ENCODE results near the gene VPS39.

Gene VPS39

DNA sequence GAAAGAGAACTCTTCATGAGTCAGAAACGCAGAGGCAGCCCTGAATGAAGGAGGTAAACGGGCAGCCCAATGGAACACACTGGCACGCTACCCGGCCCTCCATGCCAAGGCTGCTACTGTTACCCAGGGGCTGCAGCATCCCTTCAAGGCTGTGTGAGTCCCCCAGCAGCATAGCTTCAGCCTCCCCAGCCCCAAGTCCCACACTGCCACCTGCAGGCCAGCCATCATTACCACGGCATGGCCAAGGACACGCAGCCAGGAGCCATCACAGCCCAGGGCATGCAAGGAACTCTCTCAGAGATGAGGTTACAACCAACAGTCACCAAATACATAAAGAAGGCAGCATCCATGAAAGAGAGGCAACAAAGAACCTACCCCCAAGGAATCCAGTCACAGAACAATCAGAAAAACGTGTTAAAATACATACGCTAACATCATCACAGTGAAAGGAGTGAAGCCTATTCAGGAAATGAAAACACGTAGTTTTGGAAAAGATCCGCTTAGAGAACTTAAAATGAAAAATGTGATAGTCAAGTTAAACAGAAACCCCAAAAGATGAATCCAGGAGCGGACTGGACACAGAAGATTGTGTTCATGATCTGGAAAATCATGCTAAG, 74.1 kb downstream of the VPS39 start:
- Histone ChIP-seq H3K9ac (ENCODE audit: low read depth, low read length) (no peak overlapping the region), H3K36me3 (ENCODE audit: insufficient read depth, low read length) (no peaks in the 10 kb centered on the region), H3K27me3 (ENCODE audit: insufficient read depth, low read length) (no peaks in the 10 kb centered on the region), H3K9me3 (ENCODE audit: insufficient read depth, low read depth, low read length) (0 out of 2 replicates have a peak, but pooled peaks cover 1% of the 10 kb centered on the region), H3K4me3 (ENCODE audit: low read length) (no peak overlapping the region), H3K4me1 (ENCODE audit: insufficient read depth, low read length) (no peaks in the 10 kb centered on the region), H3K27ac (ENCODE audit: low read depth, low read length) (no peak overlapping the region)
- WGBS, result 76% methylated on average over 11 of the region's 11 CpGs

DNA sequence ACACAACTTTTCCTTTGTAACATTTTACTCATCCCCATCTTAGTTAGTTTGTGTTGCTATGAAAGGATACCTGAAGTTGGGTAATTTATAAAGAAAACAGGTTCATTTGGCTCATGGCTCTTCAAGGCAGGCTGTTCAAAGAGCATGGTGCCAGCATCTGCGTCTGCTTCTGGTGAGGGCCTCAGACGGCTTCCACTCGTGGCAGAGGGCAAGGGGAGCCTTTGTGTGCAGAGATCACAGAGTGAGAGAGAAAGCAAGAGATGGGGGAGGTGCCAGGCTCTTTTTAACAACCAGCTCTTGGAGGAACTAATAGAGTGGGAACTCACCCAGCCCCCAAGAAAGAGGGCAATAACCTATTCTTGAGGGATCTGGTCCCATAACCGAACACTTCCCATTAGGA, 74.7 kb downstream of the VPS39 start:
- 85% methylated on average over 3 of the region's 4 CpGs for WGBS
- H3K36me3 ChIP-seq (ENCODE audit: insufficient read depth, low read length), result no peaks in the 10 kb centered on the region
- H3K9ac ChIP-seq (ENCODE audit: low read depth, low read length), result no peak overlapping the region
- H3K4me1 ChIP-seq (ENCODE audit: insufficient read depth, low read length), result no peaks in the 10 kb centered on the region
- H3K9me3 ChIP-seq (ENCODE audit: insufficient read depth, low read depth, low read length), result no peaks in the 10 kb centered on the region
- no peak overlapping the region for H3K27ac ChIP-seq (ENCODE audit: low read depth, low read length)
- H3K27me3 ChIP-seq (ENCODE audit: insufficient read depth, low read length), result no peaks in the 10 kb centered on the region
- H3K4me3 ChIP-seq (ENCODE audit: low read length), result no peak overlapping the region

DNA sequence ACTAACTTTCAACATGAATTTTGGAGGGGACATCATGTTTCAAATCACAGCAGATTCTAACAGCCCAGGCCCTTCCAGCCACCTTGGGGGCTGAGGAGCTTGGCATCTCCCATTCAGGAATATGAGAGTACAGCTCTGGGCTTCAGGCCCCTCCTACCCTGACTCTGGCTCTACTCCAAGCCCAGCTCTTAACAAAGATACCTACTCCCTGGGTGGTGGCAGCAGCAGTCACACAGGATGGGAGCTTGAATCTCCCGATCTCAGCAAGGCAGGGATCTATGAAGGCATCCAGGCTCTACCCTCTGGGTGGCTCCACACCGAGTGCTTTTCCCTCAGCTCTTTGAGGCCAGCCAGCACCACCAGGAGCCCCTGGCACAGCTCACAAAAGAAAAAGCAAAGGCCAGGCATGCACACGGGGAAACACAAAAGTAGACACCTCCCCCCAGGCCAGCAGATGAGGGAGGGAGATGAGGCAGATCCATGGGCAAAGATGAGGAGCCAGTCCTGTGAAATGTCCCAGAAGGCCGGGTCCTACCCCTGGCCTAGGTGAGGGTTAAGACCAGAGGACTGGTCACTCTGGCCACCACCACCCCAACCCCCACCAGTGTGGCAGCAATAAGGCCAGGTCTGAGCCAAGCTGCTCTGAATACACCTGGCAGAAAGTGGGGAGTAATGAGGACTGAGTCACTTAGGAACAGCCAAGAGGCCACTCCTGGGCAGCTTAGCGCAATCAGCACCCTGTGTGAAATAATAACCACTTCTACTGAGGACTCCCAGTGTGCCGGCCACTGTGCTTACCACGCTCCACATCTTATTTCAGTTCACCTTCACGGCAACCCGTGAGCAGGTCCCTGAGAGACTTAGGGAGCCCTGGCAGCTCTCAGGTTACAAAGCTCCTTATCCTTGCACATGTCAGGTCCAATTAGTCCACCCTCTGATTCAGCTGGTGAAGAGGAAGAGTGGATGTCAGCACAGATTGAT, 76.0 kb downstream of the VPS39 start:
- WGBS, result 77% methylated on average over 8 of the region's 9 CpGs

DNA sequence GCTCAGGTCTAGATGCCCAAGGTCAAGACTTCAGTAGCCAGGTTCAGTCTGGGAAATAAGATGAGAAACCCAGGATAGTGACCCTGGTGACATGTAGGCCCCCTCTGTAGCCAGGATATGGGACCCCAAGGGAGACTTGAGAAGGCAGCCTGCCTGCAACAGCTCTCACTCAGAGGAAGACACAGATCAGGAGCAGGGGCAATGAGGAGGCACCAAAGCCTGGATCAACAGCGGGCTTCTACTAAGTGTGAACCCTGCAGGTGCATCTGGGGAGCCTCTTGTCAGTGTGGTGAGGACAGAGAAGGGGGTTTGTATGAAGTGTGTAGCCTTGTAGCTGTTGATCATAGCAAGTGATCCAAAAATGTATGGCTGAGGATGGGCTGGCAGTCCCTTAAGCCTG, 77.1 kb downstream of the VPS39 start:
- H3K4me3 ChIP-seq (ENCODE audit: low read length), result no peak overlapping the region
- H3K36me3 ChIP-seq (ENCODE audit: insufficient read depth, low read length), result no peaks in the 10 kb centered on the region
- no peaks in the 10 kb centered on the region for H3K27me3 ChIP-seq (ENCODE audit: insufficient read depth, low read length)
- H3K27ac ChIP-seq (ENCODE audit: low read depth, low read length), result no peak overlapping the region
- H3K4me1 ChIP-seq (ENCODE audit: insufficient read depth, low read length), result no peaks in the 10 kb centered on the region
- WGBS, result 89% methylated on average over 1 of the region's 1 CpG
- no peaks in the 10 kb centered on the region for H3K9me3 ChIP-seq (ENCODE audit: insufficient read depth, low read depth, low read length)
- H3K9ac ChIP-seq (ENCODE audit: low read depth, low read length), result no peak overlapping the region

More for the DNA sequence above, 76.0 kb downstream of the VPS39 start:
- no peak overlapping the region for H3K4me3 ChIP-seq (ENCODE audit: low read length)
- H3K9me3 ChIP-seq (ENCODE audit: insufficient read depth, low read depth, low read length), result no peaks in the 10 kb centered on the region
- H3K36me3 ChIP-seq (ENCODE audit: insufficient read depth, low read length), result no peaks in the 10 kb centered on the region
- H3K9ac ChIP-seq (ENCODE audit: low read depth, low read length), result no peak overlapping the region
- H3K27me3 ChIP-seq (ENCODE audit: insufficient read depth, low read length), result no peaks in the 10 kb centered on the region
- H3K27ac ChIP-seq (ENCODE audit: low read depth, low read length), result no peak overlapping the region
- no peaks in the 10 kb centered on the region for H3K4me1 ChIP-seq (ENCODE audit: insufficient read depth, low read length)

DNA sequence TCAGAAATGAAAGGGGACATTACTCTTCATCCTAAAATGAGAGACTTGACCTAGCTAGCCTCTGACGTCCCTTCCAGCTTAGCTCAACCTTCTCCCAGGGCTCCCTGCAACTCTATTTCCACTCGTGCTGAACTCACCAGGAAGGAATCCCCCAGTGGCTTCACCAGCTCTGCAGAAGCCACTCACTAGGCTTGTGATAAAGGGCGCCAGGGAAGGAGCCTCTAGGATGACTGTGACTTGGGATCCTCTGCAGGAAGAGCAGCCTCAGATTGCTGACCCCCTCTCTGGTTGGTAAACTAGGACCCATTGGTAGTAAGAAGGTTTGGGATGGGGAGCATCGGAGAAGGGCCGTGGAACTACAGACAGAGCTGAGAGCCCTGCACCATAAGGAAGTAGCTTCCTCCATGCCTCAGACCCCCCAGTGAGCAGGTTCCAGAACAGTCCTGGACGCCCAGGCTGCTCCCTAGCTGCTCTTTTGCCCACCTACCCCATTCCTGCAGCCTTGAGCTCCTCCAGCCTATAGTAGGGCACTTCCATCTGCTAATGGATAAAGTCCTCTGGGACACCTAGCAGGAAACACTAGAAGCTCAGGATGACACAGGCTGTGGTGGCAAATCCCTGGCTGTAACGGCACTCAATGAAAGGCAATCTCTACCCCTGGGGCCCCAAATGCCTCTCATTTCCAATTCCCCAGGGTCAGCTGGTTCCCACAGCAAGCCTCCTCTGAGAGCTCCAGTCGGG, 77.7 kb downstream of the VPS39 start:
- 77% methylated on average over 8 of the region's 8 CpGs for WGBS
- no peak overlapping the region for H3K27ac ChIP-seq (ENCODE audit: low read depth, low read length)
- H3K36me3 ChIP-seq (ENCODE audit: insufficient read depth, low read length), result no peaks in the 10 kb centered on the region
- no peak overlapping the region for H3K9ac ChIP-seq (ENCODE audit: low read depth, low read length)
- no peak overlapping the region for H3K4me3 ChIP-seq (ENCODE audit: low read length)
- no peaks in the 10 kb centered on the region for H3K4me1 ChIP-seq (ENCODE audit: insufficient read depth, low read length)
- H3K27me3 ChIP-seq (ENCODE audit: insufficient read depth, low read length), result no peaks in the 10 kb centered on the region
- H3K9me3 ChIP-seq (ENCODE audit: insufficient read depth, low read depth, low read length), result no peaks in the 10 kb centered on the region

DNA sequence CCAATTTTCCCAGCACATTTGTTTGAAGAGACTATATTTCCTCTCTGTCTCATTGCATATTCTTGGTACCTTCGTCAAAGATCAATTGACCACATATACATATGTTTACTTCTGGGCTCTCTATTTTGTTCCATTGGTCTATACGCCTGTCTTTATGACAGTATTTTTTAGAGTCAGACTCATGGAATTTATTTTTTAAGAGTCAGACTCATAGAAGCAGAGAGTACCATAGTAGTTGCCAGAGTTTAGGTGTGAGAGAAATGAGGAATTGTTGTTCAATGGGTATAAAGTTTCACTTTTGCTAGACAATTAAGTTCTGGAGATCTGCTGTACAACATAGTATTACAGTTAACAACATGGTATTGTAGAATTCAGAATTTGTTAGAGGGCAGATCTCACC, 78.7 kb downstream of the VPS39 start:
- no peaks in the 10 kb centered on the region for H3K36me3 ChIP-seq (ENCODE audit: insufficient read depth, low read length)
- WGBS, result 84% methylated on average over 2 of the region's 2 CpGs
- H3K27ac ChIP-seq (ENCODE audit: low read depth, low read length), result no peak overlapping the region
- H3K9me3 ChIP-seq (ENCODE audit: insufficient read depth, low read depth, low read length), result no peaks in the 10 kb centered on the region
- no peak overlapping the region for H3K4me3 ChIP-seq (ENCODE audit: low read length)
- H3K9ac ChIP-seq (ENCODE audit: low read depth, low read length), result no peak overlapping the region
- no peaks in the 10 kb centered on the region for H3K4me1 ChIP-seq (ENCODE audit: insufficient read depth, low read length)
- H3K27me3 ChIP-seq (ENCODE audit: insufficient read depth, low read length), result no peaks in the 10 kb centered on the region

DNA sequence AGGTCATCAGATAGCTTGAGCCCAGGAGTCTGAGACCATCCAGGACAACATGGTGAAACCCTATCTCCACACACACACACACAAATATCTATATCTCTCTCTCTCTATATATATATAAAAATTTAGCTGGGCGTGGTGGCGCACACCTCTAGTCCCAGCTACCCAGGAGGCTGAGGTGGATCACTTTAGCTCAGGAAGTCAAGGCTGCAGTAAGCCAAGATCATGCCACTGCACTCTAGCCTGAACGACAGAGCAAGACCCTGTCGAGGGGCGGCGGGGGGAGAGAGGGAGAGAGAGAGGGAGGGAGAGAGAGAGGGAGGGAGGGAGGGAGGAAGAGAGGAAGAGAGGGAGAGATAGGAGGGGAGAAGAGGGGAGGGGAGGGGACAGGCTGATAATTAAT, 79.6 kb downstream of the VPS39 start:
- WGBS, result 78% methylated on average over 6 of the region's 6 CpGs
- Histone ChIP-seq H3K4me3 (ENCODE audit: low read length) (no peak overlapping the region), H3K27ac (ENCODE audit: low read depth, low read length) (no peak overlapping the region), H3K9me3 (ENCODE audit: insufficient read depth, low read depth, low read length) (no peaks in the 10 kb centered on the region), H3K4me1 (ENCODE audit: insufficient read depth, low read length) (no peaks in the 10 kb centered on the region), H3K36me3 (ENCODE audit: insufficient read depth, low read length) (no peaks in the 10 kb centered on the region), H3K9ac (ENCODE audit: low read depth, low read length) (no peak overlapping the region), H3K27me3 (ENCODE audit: insufficient read depth, low read length) (no peaks in the 10 kb centered on the region)

DNA sequence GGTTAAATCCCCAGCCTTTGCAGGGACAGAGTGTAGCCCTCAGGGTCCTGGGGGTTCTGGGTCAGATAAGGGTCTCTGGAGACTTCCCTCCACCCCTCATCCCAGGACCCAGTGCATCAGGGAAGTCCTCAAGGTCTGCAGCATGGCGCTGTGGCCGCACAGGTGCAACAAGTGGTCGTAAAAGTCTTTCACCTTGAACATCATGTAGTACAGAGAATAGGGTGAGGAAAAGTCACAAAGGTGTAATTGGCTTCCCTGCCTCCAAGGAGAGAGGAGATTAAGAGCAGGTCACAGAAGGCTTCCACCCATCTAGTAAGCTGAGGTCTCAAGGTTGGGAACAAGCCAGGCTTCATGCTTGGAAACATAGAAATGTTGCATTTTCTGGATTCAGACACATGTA, 84.6 kb downstream of the VPS39 start:
- WGBS, result 98% methylated on average over 3 of the region's 3 CpGs
- H3K4me3 ChIP-seq (ENCODE audit: low read length), result no peak overlapping the region
- peaks cover 12% of the 10 kb centered on the region for H3K4me1 ChIP-seq (ENCODE audit: insufficient read depth, low read length)
- 0 out of 2 replicates have a peak, but pooled peaks cover 2% of the 10 kb centered on the region for H3K27me3 ChIP-seq (ENCODE audit: insufficient read depth, low read length)
- H3K9ac ChIP-seq (ENCODE audit: low read depth, low read length), result no peak overlapping the region
- H3K9me3 ChIP-seq (ENCODE audit: insufficient read depth, low read depth, low read length), result no peaks in the 10 kb centered on the region
- H3K36me3 ChIP-seq (ENCODE audit: insufficient read depth, low read length), result no peaks in the 10 kb centered on the region
- H3K27ac ChIP-seq (ENCODE audit: low read depth, low read length), result no peak overlapping the region

DNA sequence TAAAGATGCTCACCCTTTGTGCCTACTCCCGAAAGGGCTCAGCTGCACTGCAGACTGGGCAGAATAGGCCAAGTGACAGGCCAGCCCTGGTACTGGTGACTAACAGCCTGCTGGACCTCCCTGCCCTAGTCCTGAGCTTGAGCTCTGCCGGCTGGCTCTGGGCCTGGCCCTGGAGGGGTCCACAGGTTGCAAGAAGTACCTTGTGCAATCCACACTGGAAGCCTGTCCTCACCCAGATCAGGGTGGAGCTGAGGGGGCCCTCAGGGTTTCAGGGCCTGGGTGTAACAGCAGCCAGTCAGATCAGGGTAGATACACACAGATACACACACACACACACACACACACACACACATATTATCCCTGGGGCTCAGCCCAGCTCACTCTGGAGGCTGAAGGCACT, 86.4 kb downstream of the VPS39 start:
- Histone ChIP-seq H3K9me3 (ENCODE audit: insufficient read depth, low read depth, low read length) (no peaks in the 10 kb centered on the region), H3K4me3 (ENCODE audit: low read length) (no peak overlapping the region), H3K36me3 (ENCODE audit: insufficient read depth, low read length) (no peaks in the 10 kb centered on the region), H3K27ac (ENCODE audit: low read depth, low read length) (no peak overlapping the region), H3K4me1 (ENCODE audit: insufficient read depth, low read length) (peaks cover 16% of the 10 kb centered on the region), H3K27me3 (ENCODE audit: insufficient read depth, low read length) (0 out of 2 replicates have a peak, but pooled peaks cover 2% of the 10 kb centered on the region), H3K9ac (ENCODE audit: low read depth, low read length) (no peak overlapping the region)
- 46% methylated on average over 2 of the region's 2 CpGs for WGBS

DNA sequence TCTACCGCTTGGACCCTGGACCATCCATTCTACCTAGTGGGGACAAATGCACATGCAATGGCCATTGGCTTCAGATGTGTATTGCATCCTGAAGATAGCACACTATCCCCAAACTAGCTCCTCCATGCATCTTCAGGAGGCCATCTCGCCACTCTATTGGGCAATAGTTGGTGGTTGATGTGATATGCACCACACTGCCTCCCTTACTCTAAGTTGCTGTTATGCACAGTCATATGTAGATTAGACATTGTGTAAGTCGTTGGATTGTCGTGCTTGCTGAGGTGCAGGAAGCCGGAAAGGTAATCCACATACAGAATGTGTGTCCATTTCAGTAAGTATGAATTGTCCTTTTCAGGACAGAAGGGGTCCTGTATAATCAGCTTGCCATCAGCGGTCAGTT, 87.1 kb downstream of the VPS39 start:
- WGBS, result 95% methylated on average over 6 of the region's 6 CpGs

DNA sequence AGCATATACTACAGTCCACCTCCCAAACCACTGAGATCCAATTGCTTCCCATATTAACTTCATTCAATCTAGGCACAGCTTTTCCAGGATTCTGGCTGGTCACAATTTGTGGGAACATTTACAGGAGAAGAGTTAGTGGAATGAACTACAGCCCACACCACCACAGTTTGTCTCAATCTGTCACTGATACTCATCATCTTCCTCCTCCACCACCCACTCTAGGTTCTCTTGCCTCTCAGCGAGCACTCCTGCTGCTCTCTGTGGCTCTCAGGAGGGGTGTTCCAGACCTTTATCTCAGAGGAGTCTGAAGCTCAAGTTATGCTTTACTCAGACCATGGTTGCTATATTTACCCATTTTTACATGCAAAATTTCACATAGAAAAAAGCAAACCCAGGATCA, 87.8 kb downstream of the VPS39 start:
- H3K27me3 ChIP-seq (ENCODE audit: insufficient read depth, low read length), result 0 out of 2 replicates have a peak, but pooled peaks cover 2% of the 10 kb centered on the region
- WGBS, result 91% methylated on average over 1 of the region's 1 CpG
- H3K4me3 ChIP-seq (ENCODE audit: low read length), result no peak overlapping the region
- H3K36me3 ChIP-seq (ENCODE audit: insufficient read depth, low read length), result no peaks in the 10 kb centered on the region
- H3K27ac ChIP-seq (ENCODE audit: low read depth, low read length), result no peak overlapping the region
- peaks cover 16% of the 10 kb centered on the region for H3K4me1 ChIP-seq (ENCODE audit: insufficient read depth, low read length)
- 0 out of 2 replicates have a peak, but pooled peaks cover 5% of the 10 kb centered on the region for H3K9me3 ChIP-seq (ENCODE audit: insufficient read depth, low read depth, low read length)
- no peak overlapping the region for H3K9ac ChIP-seq (ENCODE audit: low read depth, low read length)

More for the DNA sequence above, 87.1 kb downstream of the VPS39 start:
- Histone ChIP-seq H3K4me1 (ENCODE audit: insufficient read depth, low read length) (peaks cover 16% of the 10 kb centered on the region), H3K36me3 (ENCODE audit: insufficient read depth, low read length) (no peaks in the 10 kb centered on the region), H3K27ac (ENCODE audit: low read depth, low read length) (no peak overlapping the region), H3K4me3 (ENCODE audit: low read length) (no peak overlapping the region), H3K9ac (ENCODE audit: low read depth, low read length) (no peak overlapping the region), H3K9me3 (ENCODE audit: insufficient read depth, low read depth, low read length) (0 out of 2 replicates have a peak, but pooled peaks cover 5% of the 10 kb centered on the region), H3K27me3 (ENCODE audit: insufficient read depth, low read length) (0 out of 2 replicates have a peak, but pooled peaks cover 2% of the 10 kb centered on the region)

Data from HUES64 (cell line).